Gastroesophageal sphincter (tissue), 4 donors: ENCODE results near the gene ROBO1. TPM values are rescaled to one million over a fixed set of nuclear protein-coding genes. Genes with fewer than 3 reads are reported as not detected.
"Not testable (repeated sequence)": the region's sequence is repeated elsewhere in the genome, so short reads cannot be mapped to it uniquely, and the experiment has no call there.

Source experiments
- ATAC-seq: fragments of 150-250 bp; one replicate; pipeline ENCODE4 v1.9.1; 2016; ENCODE audit warnings: mild to moderate bottlenecking, moderate library complexity
- H3K27ac ChIP-seq, 4 donors: fragments of 200-600 bp; sonication (generic) in 3 of 4; 1 replicate in 3 of 4; 2 replicates in 1 of 4; pipeline ENCODE4 v1.5.1; 2016 to 2019
- H3K27me3 ChIP-seq: fragments of 200-600 bp; sonication (generic); one replicate; pipeline ENCODE4 v1.5.1; 2019
- H3K36me3 ChIP-seq, 2 donors: fragments of 200-600 bp; sonication (generic); one replicate each; pipeline ENCODE4 v1.5.1; 2019; ENCODE audit warnings: control low read depth in 1 of 2
- H3K4me1 ChIP-seq, 3 donors: fragments of 200-600 bp; sonication (generic); 1 replicate in 2 of 3; 2 replicates in 1 of 3; pipeline ENCODE4 v1.5.1; 2016 to 2019; ENCODE audit warnings: control low read depth in 2 of 3
- H3K4me3 ChIP-seq, 2 donors: fragments of 200-600 bp; sonication (generic); one replicate each; pipeline ENCODE4 v1.5.1; 2019; ENCODE audit warnings: mild to moderate bottlenecking in 1 of 2, moderate library complexity in 1 of 2
- H3K9me3 ChIP-seq, 3 donors: fragments of 200-600 bp; sonication (generic); one replicate each; pipeline ENCODE4 v1.5.1; 2017 to 2019; ENCODE audit warnings: control low read depth in 2 of 3
- EP300 ChIP-seq: sonication (generic); formaldehyde crosslinking; IDR thresholded peaks from one replicate; pipeline ENCODE4 v1.6.1; 2017; ENCODE audit warnings: antibody characterized with exemption, mild to moderate bottlenecking
- POLR2A ChIP-seq, 2 donors: fragments of 450-650 bp; IDR thresholded peaks; one replicate each; pipeline ENCODE4 v1.6.1; 2017; ENCODE audit warnings: antibody characterized with exemption in 2 of 2, mild to moderate bottlenecking in 2 of 2, moderate library complexity in 1 of 2
- POLR2AphosphoS5 ChIP-seq: sonication (generic); formaldehyde crosslinking; IDR thresholded peaks from one replicate; pipeline ENCODE4 v1.6.1; 2017; ENCODE audit warnings: antibody characterized with exemption
- whole genome bisulfite sequencing, 2 donors: methylation state at CpG; one replicate each; pipeline ENCODE4 v1.1.5; 2018; ENCODE audit warnings: low coverage in 1 of 2; 5-methylcytosine and 5-hydroxymethylcytosine counted together
- total RNA-seq, 4 donors: library from RNA; depleted of rRNA; stranded (reverse); fragments of >200 nt; gene quantifications; one replicate each; pipeline ENCODE4 v1.1.0, GENCODE V29; 2016
- TF ChIP-seq, protein P1 (sequence below), 4 experiments: fragments of 200-600 bp in 2 of 4; fragments of 450-650 bp in 2 of 4; sonication (generic) in 1 of 4; IDR thresholded peaks; one replicate each; pipeline ENCODE4 v1.5.1; 2017 to 2019; ENCODE audit warnings: antibody characterized with exemption in 4 of 4, mild to moderate bottlenecking in 2 of 4, moderate library complexity in 2 of 4

Gene ROBO1
- total RNA-seq, 4 donors from 2014 or later = 9.7 to 15.3 (median 12.9) TPM

DNA sequence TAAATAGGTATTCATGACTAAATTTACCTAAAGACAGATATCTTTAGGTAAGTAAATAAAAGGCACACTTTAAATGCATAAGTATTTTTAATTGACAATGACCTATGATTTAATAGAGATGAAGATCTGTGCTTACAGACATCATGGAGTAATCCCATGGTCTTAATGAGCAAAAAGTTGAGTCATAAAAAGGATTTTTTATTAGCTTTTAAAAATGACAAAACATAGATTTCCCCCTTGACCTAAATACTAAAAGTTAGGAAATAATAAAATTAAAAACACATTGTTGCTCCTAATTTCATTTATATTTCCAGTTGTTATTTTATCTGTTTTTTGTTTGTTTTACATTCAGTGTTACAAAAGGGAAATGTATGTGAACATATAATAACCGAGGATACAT is 1005.7 kb downstream of the ROBO1 start:
- no peak overlapping the region for H3K27ac ChIP-seq
- ATAC-seq = no peak
- no peaks in the 10 kb centered on the region for H3K4me1 ChIP-seq
- H3K27me3 ChIP-seq = no peaks in the 10 kb centered on the region
- 80 to 81% methylated on average over 1 of the region's 1 CpG for WGBS, 2 donors
- no peaks in the 10 kb centered on the region for H3K36me3 ChIP-seq
- no peaks in the 10 kb centered on the region for H3K9me3 ChIP-seq
- no peak overlapping the region for H3K4me3 ChIP-seq
- TF ChIP-seq, protein P1, sequence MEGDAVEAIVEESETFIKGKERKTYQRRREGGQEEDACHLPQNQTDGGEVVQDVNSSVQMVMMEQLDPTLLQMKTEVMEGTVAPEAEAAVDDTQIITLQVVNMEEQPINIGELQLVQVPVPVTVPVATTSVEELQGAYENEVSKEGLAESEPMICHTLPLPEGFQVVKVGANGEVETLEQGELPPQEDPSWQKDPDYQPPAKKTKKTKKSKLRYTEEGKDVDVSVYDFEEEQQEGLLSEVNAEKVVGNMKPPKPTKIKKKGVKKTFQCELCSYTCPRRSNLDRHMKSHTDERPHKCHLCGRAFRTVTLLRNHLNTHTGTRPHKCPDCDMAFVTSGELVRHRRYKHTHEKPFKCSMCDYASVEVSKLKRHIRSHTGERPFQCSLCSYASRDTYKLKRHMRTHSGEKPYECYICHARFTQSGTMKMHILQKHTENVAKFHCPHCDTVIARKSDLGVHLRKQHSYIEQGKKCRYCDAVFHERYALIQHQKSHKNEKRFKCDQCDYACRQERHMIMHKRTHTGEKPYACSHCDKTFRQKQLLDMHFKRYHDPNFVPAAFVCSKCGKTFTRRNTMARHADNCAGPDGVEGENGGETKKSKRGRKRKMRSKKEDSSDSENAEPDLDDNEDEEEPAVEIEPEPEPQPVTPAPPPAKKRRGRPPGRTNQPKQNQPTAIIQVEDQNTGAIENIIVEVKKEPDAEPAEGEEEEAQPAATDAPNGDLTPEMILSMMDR (IDR thresholded peaks at IDR 0.05) = no peak
- TF ChIP-seq POLR2AphosphoS5 (no peak), EP300 (no peak), POLR2A (IDR thresholded peaks at IDR 0.05) (no peak)

DNA sequence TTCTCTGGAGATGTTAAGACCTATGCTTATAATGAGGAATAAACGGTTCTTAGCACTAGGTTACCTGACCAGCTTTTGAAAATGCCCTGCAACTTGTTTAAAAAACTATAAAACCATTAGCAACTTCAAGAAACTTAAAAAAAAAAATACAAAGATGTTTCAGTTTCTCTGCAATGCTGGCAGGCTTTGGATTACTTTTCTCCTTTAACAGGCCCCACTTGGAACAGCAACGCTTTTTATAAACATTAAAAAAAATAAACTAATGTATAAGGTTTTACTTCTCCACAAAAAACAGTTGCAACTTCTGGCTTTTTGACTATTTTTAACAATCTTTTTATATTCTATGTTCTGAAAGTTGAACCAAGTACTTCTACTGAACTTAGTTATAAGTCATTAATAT is 1006.7 kb downstream of the ROBO1 start:
- no peak for ATAC-seq
- no peaks in the 10 kb centered on the region for H3K36me3 ChIP-seq
- no peak overlapping the region for H3K4me3 ChIP-seq
- H3K27ac ChIP-seq = no peak overlapping the region
- TF ChIP-seq, protein P1 (IDR thresholded peaks at IDR 0.05) = no peak
- no peak for TF ChIP-seq POLR2AphosphoS5
- TF ChIP-seq POLR2A (IDR thresholded peaks at IDR 0.05) = no peak
- no peak for TF ChIP-seq EP300
- no peaks in the 10 kb centered on the region for H3K4me1 ChIP-seq
- WGBS, 2 donors = 32 to 50% methylated on average over 2 of the region's 2 CpGs
- no peaks in the 10 kb centered on the region for H3K27me3 ChIP-seq
- H3K9me3 ChIP-seq = no peaks in the 10 kb centered on the region

DNA sequence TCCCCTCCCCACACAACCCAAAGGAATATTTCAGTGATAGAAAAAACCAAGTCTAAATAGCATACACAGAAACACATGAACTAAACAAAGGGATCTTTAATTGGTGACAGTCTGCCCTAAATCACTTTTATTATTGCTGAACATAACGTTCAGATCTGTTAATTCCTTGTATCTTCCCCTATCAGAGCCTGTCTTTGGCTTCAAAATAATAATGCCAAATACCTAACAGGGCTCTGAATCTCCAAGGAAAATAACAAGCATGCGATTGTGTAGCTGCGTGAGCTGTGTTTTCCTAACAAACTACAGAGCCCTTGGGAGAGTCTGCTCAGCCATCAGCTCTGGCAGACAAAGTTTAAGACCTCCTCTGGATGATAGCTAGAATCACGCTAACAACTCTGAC is 1010.1 kb downstream of the ROBO1 start:
- Histone ChIP-seq H3K36me3 (no peaks in the 10 kb centered on the region), H3K4me3 (no peak overlapping the region), H3K27ac (no peak overlapping the region), H3K4me1 (peaks cover 0 to 7% (median 0%) of the 10 kb centered on the region in 3 donors), H3K9me3 (no peaks in the 10 kb centered on the region), H3K27me3 (no peaks in the 10 kb centered on the region)
- WGBS, 2 donors = 58 to 67% methylated on average over 4 of the region's 4 CpGs
- no peak for ATAC-seq
- TF ChIP-seq EP300 (no peak), POLR2AphosphoS5 (no peak), POLR2A (IDR thresholded peaks at IDR 0.05) (no peak)
- TF ChIP-seq, protein P1 (IDR thresholded peaks at IDR 0.05) = no peak

DNA sequence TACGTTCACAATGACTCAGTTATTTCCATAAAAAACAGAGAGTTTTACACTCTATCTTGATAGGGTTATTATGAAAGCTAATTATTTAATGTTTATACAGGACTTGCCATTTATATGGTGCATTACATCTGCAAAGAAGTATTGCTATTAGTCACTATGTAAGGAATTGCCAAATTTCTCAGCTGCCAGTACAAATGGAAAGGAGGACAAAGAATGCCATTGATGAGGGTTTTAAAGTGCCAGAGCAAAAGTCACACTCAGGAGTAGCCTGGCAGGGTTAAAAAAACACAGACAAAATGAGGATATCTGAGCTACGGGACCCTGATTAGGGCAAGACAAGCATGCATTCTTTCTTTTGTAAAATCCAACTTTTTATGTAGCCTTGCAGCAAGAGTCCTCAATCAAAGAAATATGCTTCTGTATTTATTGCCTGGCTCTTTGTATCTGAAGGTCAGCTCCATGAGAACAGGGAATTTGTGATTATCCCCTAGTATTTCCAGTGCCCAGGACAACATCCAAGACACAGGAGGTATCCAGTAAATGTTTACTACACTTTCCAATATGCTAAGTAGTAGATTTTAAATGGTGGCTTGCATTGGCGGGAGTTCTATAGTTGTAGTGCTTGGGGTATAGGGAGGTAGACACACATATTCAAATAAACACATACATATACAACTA is 1013.6 kb downstream of the ROBO1 start:
- Histone ChIP-seq H3K4me1 (peaks cover 0 to 7% (median 0%) of the 10 kb centered on the region in 3 donors), H3K27me3 (no peaks in the 10 kb centered on the region), H3K4me3 (no peak overlapping the region), H3K27ac (no peak overlapping the region), H3K36me3 (no peaks in the 10 kb centered on the region), H3K9me3 (no peaks in the 10 kb centered on the region)
- ATAC-seq = no peak
- TF ChIP-seq, protein P1 (IDR thresholded peaks at IDR 0.05) = no peak
- TF ChIP-seq POLR2AphosphoS5 = no peak
- no peak for TF ChIP-seq EP300
- no peak for TF ChIP-seq POLR2A (IDR thresholded peaks at IDR 0.05)
- 52 to 64% methylated on average over 3 of the region's 3 CpGs for WGBS, 2 donors

DNA sequence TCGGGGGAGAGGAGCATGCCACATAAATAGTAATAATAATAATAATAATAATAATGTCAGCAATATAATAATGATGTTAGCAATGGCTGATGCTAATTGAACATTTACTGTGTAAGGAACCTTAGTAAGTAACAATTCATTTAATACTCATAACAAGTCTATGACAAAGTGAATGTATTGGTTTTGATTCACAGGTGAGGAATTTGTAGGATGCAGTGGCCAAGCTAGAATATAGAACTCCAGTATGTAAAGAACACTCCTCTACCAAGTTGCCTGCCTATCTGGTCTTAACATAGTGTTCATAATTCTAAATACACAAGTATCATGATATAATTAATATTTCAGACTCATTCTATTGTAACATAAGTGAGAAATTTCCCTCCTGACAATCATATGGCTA is 1016.5 kb downstream of the ROBO1 start:
- no peaks in the 10 kb centered on the region for H3K27me3 ChIP-seq
- H3K9me3 ChIP-seq = no peaks in the 10 kb centered on the region
- no peaks in the 10 kb centered on the region for H3K36me3 ChIP-seq
- H3K4me1 ChIP-seq = peaks cover 0 to 7% (median 0%) of the 10 kb centered on the region in 3 donors
- TF ChIP-seq, protein P1 (IDR thresholded peaks at IDR 0.05) = no peak
- no peak for TF ChIP-seq EP300
- no peak for TF ChIP-seq POLR2AphosphoS5
- TF ChIP-seq POLR2A (IDR thresholded peaks at IDR 0.05) = no peak
- no peak for ATAC-seq
- no peak overlapping the region for H3K27ac ChIP-seq
- WGBS, 2 donors = 82 to 85% methylated on average over 1 of the region's 1 CpG
- H3K4me3 ChIP-seq = no peak overlapping the region

DNA sequence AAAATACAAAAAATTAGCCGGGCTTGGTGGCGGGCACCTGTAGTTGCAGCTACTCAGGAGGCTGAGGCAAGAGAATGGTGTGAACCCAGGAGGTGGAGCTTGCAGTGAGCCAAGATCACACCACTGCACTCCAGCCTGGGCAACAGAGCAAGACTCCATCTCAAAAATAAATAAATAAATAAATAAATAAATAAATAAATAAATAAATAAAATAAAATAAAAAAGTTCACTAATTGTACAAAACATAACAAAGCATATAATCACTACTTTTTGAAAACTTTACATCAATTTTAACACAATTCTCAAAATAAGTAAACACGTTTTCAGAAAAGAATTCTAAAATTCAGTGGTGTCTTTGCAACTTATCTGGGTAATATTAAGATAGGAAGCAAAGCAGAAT is 1017.5 kb downstream of the ROBO1 start:
- H3K36me3 ChIP-seq, H3K27me3 ChIP-seq: not testable (repeated sequence)
- WGBS, 2 donors = 90 to 100% methylated on average over 2 to 3 of the region's 3 CpGs

More for the DNA sequence above, 1017.5 kb downstream of the ROBO1 start:
- H3K4me3 ChIP-seq, H3K27ac ChIP-seq, ATAC-seq, H3K4me1 ChIP-seq, H3K9me3 ChIP-seq: not testable (repeated sequence)
